Measurements from ENCODE around the gene HCST. TPM values are rescaled to one million over a fixed set of nuclear protein-coding genes. Genes with fewer than 3 reads are reported as not detected.

HCST gene
- total and polyA plus RNA-seq, 2 of the 13 experiments (the other 11 are each of a cell fraction or from before 2014, with no cell fraction given) = 0.24 to 1.2 TPM

GRCh38 chr19:35879770-35880317 lies 22.5 kb upstream of the HCST start (continued):
- peak; percentile 87; the same call in 1 of the 2 replicates for TF ChIP-seq LRRFIP1 (CRISPR knock-in tag; conservative IDR thresholded peaks at IDR 0.05)
- TF ChIP-seq MEIS2 (CRISPR knock-in tag; IDR thresholded peaks at IDR 0.05) = peak; percentile 97
- TF ChIP-seq FOXA3 (CRISPR knock-in tag; IDR thresholded peaks at IDR 0.05) = peak; percentile 36; the same call in 1 of the 2 replicates
- TF ChIP-seq ZNF792 (CRISPR knock-in tag; IDR thresholded peaks at IDR 0.05) = peak; percentile 99
- no peak for TF ChIP-seq DDIT3 (CRISPR knock-in tag; IDR thresholded peaks at IDR 0.05)
- peak; percentile 99 for TF ChIP-seq TSC22D2 (CRISPR knock-in tag; IDR thresholded peaks at IDR 0.05; ENCODE audit: borderline replicate concordance)
- peak; percentile 99 for TF ChIP-seq ZNF781 (CRISPR knock-in tag; IDR thresholded peaks at IDR 0.05; ENCODE audit: borderline replicate concordance, not compliant biosample characterization)
- TF ChIP-seq HNRNPLL (IDR thresholded peaks at IDR 0.05; ENCODE audit: low read depth, low read length, poor library complexity, severe bottlenecking) = peak; percentile 40
- peak; percentile 94; the same call in 1 of the 2 replicates for TF ChIP-seq GPN1 (CRISPR knock-in tag; IDR thresholded peaks at IDR 0.05; ENCODE audit: borderline replicate concordance)
- no peak for TF ChIP-seq ZFP36L1 (CRISPR knock-in tag; IDR thresholded peaks at IDR 0.05)
- TF ChIP-seq ZHX1 (CRISPR knock-in tag; IDR thresholded peaks at IDR 0.05; ENCODE audit: low read depth) = no peak
- peak; percentile 70; the same call in 1 of the 2 replicates for TF ChIP-seq ATF2 (CRISPR knock-in tag; IDR thresholded peaks at IDR 0.05)
- peak; percentile 20; the same call in 1 of the 2 replicates for TF ChIP-seq KMT2A (CRISPR knock-in tag; IDR thresholded peaks at IDR 0.05)
- TF ChIP-seq ZGPAT (CRISPR knock-in tag; IDR thresholded peaks at IDR 0.05) = peak; percentile 64; the same call in 1 of the 2 replicates
- peak; percentile 89 for TF ChIP-seq ZNF274 (CRISPR knock-in tag; IDR thresholded peaks at IDR 0.05)
- peak; percentile 99 for TF ChIP-seq ZFP91 (CRISPR knock-in tag; IDR thresholded peaks at IDR 0.05; ENCODE audit: borderline replicate concordance)
- TF ChIP-seq MTF1 (CRISPR knock-in tag; IDR thresholded peaks at IDR 0.05) = peak; percentile 85; the same call in 1 of the 2 replicates
- TF ChIP-seq ZNF329 (CRISPR knock-in tag; IDR thresholded peaks at IDR 0.05; ENCODE audit: low read depth) = peak; percentile 84; the same call in 1 of the 2 replicates
- TF ChIP-seq PCBP1 (IDR thresholded peaks at IDR 0.05; ENCODE audit: borderline replicate concordance, low read depth, low read length) = no peak
